ENCODE data around the gene ADK.

DNA sequence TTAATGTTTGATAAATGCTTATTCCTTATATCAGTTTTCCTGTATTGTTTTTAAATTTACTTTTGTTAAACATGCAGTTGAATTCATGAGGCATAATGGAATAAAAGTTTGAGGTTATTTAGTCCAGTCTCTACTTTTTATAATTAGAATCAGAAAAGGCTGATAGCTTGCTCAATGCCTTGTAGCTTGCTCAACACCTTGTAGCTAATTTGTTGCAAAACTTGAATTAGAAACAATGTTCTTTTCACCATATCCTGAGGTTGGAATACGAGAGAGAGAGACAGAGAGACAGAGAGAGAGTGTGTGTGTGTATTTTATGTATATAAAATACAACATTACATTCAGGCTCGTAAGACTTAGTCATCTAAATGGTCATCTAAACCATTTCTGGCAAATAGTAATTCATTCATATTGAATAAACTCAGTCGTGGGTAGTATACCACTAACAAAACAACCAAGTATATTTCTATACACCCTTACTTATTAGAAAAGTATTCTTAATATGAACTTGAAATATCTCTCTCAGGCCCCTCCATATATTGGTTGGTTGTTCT is 243.5 kb downstream of the ADK start:
- TF ChIP-seq, protein P1, sequence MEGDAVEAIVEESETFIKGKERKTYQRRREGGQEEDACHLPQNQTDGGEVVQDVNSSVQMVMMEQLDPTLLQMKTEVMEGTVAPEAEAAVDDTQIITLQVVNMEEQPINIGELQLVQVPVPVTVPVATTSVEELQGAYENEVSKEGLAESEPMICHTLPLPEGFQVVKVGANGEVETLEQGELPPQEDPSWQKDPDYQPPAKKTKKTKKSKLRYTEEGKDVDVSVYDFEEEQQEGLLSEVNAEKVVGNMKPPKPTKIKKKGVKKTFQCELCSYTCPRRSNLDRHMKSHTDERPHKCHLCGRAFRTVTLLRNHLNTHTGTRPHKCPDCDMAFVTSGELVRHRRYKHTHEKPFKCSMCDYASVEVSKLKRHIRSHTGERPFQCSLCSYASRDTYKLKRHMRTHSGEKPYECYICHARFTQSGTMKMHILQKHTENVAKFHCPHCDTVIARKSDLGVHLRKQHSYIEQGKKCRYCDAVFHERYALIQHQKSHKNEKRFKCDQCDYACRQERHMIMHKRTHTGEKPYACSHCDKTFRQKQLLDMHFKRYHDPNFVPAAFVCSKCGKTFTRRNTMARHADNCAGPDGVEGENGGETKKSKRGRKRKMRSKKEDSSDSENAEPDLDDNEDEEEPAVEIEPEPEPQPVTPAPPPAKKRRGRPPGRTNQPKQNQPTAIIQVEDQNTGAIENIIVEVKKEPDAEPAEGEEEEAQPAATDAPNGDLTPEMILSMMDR (IDR thresholded peaks at IDR 0.05; ENCODE audit: insufficient read depth, low read length), result no peak
- TF ChIP-seq POLR2AphosphoS5 (IDR thresholded peaks at IDR 0.05; ENCODE audit: low read depth) (no peak), GABPA (IDR thresholded peaks at IDR 0.05; ENCODE audit: low read depth) (no peak), SPI1 (IDR thresholded peaks at IDR 0.05; ENCODE audit: borderline replicate concordance, low read depth) (no peak)
- TF ChIP-seq, protein P2, sequence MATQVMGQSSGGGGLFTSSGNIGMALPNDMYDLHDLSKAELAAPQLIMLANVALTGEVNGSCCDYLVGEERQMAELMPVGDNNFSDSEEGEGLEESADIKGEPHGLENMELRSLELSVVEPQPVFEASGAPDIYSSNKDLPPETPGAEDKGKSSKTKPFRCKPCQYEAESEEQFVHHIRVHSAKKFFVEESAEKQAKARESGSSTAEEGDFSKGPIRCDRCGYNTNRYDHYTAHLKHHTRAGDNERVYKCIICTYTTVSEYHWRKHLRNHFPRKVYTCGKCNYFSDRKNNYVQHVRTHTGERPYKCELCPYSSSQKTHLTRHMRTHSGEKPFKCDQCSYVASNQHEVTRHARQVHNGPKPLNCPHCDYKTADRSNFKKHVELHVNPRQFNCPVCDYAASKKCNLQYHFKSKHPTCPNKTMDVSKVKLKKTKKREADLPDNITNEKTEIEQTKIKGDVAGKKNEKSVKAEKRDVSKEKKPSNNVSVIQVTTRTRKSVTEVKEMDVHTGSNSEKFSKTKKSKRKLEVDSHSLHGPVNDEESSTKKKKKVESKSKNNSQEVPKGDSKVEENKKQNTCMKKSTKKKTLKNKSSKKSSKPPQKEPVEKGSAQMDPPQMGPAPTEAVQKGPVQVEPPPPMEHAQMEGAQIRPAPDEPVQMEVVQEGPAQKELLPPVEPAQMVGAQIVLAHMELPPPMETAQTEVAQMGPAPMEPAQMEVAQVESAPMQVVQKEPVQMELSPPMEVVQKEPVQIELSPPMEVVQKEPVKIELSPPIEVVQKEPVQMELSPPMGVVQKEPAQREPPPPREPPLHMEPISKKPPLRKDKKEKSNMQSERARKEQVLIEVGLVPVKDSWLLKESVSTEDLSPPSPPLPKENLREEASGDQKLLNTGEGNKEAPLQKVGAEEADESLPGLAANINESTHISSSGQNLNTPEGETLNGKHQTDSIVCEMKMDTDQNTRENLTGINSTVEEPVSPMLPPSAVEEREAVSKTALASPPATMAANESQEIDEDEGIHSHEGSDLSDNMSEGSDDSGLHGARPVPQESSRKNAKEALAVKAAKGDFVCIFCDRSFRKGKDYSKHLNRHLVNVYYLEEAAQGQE (IDR thresholded peaks at IDR 0.05; ENCODE audit: insufficient replicate concordance, low read depth), result no peak

Measured in HL-60 (cell line).